Stimulated activated CD4-positive, alpha-beta T cell treated with anti-CD3 and anti-CD28 coated beads, TNF-alpha, amount 100 ng/mL, for 24 hours (primary cell): ENCODE data around the gene AGK.

Experiments used
- DNase-seq, 3 experiments: peaks; one replicate each; pipeline ENCODE4 v3.0.0-alpha.2; 2020; ENCODE audit warnings: low read depth in 3 of 3

AGK gene

DNA sequence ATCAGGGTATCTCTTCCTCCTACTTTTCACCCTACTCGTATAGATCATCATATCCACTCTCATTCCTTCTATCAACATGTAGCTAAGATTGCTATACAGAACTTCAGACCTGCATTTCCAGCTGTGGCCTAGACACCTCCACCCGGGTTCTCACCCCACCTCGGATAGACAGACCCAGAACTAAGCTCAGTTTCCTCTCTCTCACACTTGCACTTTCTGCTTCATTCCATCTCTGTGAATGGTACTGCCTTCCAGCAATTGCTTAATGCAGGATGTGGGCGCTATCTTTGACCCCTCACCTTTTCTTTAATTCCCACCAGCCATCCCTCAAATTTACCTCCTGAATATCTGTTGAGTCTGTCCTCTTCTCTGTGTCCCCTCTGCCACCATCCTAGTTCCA is 35.7 kb downstream of the AGK start:
- DNase-seq: no peak

DNA sequence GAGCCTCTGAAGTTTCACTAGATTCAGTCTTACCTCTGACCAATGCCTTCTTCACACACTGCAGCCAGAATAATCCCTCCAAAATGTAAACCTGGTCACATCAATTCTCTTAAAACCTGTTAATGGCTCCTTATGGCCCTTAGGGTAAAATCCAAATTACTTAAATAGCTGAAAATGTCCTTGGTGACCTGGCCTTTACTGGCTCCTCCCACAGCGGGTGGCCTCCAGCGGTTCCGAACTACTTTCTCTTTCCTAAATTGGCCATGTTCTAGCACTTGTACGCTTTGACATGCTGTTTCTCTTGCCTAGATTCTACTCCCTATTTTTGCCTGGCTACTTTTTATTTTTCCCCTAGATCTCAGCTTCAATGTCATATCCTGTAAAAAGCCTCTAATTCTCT is 36.1 kb downstream of the AGK start:
- no peak for DNase-seq

- DNase-seq: no peak
These were observed 37.7 kb downstream of the AGK start for GRCh38 chr7:141588912-141589311.

GRCh38 chr7:141590071-141590470 is 38.9 kb downstream of the AGK start:
- DNase-seq: no peak

GRCh38 chr7:141590666-141591065 is 39.5 kb downstream of the AGK start:
- DNase-seq: no peak

DNA sequence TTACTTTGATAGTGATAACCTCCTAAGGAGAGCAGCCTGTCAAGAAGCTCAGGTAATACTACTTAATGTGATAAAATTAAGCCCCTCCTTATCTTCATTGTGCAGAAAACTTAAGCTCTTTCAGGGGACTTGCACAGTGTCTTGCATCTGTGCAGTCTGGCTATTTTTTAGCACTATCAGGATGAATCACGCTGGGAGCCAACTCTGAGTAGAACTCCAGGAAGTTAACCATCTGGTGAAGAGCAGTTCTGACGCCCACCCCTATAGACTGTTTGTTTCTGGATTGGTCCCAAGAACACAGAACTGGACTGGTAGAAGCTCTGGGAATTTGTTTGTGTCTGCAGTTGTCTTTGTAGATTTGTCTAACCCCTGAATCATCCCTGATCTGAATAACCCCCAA is 41.9 kb downstream of the AGK start:
- DNase-seq: no peak

- DNase-seq: no peak
These were observed 46.8 kb downstream of the AGK start for GRCh38 chr7:141597966-141598365.

- DNase-seq: no peak
These were observed 47.2 kb downstream of the AGK start for GRCh38 chr7:141598408-141598807.

GRCh38 chr7:141600168-141601006 is 49.2 kb downstream of the AGK start:
- no peak for DNase-seq

- DNase-seq: no peak
These were observed 58.4 kb downstream of the AGK start for GRCh38 chr7:141609576-141609975.

GRCh38 chr7:141610671-141611070 is 59.5 kb downstream of the AGK start:
- DNase-seq: no peak

GRCh38 chr7:141612861-141613260 is 61.7 kb downstream of the AGK start:
- no peak for DNase-seq

DNA sequence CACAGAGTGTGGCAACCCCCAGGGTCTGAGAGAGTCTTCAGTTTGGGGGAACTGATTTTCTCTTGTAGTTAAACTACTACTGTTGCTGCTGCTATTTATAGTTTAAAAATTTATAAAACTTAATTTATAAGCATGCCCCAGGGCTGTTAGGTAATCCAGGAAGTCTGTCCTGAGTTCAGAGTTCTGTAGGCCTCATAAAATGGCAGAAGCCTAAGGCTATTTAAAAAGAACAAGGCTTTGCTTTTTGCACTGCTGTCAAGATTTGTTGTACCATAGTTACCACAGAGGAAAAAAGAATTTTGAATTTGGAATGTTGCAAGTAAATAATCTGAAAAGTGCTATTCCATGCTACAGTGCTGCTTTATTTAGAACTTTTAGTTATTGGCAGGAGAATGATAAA is 66.1 kb downstream of the AGK start:
- DNase-seq: no peak

GRCh38 chr7:141619745-141620144 is 68.5 kb downstream of the AGK start:
- no peak for DNase-seq

DNA sequence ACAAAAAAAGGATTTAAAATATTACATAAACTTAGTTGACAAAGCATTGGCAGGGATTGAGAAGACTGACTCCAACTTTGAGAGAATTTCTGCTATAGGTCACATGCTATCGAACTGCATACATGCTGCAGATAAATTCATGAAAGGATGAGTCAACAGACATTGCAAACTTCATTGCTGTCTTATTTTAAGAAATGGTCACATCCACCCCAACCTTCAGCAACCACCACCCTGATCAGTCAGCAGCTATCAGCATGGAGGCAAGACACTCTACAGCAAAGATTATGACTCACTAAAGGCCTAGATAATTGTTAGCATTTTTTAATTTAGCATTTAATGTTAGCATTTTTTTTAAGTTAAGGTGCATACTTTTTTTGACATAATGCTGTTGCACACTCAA is 73.6 kb downstream of the AGK start:
- no peak for DNase-seq

DNA sequence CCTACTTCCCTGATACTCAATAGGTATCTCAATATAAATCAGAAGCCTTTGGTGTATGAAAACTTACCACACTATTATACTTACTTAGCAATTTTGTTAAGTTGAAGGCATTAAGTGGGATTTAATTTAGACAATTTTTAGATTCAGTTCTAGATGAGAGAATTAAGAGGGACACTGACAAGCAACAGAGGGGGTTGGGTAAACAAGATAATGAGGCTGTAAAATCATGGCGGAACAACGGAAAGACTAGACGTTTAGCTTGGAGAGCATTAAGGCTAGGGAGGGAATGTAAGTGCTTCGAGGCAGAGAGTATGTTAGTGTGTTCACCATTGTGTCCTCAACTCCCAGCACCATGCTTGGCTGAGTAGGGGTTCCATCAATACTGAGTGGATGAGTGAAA is 79.4 kb downstream of the AGK start:
- no peak for DNase-seq

DNA sequence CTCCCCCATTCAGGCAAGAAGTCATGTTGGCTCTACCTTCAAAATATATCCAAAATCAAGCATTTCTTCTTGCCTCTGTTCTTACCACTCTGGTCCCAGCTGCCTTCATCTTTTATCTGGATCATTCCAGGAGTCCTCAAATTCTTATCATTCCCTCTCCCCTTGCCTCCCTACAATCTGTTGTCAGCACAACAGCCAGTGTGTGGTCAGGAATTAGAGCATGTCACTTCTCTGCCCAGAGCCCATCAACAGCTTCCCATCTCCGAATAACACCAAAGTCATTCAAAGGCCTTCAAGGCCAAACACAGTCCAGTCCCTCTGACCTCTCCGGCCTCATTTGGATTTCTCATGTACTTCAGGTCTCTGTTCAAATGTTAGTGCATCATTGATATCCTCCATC is 80.3 kb downstream of the AGK start:
- no peak for DNase-seq

DNA sequence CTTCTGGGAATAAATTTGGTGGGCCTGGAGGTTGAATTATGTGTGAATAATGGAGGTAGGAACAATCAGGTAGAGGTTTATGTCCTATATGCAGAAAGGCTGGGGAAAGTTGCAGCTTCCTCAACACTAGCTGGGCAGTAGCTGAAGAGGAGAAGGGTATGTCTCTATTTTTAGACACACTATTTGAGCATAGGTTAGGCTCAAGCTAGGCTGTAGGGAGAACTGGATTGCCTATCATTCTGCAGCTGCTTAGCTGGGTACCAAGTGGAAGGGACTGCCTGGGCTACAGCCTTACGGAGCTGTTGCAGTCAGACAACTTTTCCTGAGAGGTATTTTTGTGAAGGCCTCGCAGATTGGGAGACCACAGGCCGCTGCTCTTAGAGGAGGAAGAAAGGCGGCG is 82.9 kb downstream of the AGK start:
- no peak for DNase-seq

DNA sequence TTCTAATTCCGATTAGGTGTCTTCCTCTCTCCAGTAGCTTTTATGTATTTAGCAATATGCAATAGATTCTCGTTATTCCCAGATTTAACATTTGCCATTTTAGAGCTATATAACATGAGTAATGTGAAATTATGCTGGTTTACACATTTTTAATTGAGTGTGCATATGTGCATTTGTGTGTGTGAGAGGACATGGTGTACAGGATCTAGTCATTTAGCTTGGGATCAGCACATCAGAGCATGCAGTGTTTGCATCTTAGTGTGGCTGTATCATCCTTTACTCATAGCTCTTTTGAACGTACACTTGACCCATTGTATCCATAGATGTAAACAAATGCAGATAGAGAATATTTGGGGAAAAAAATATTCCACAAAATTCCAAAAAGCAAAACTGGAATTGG is 84.8 kb downstream of the AGK start:
- no peak for DNase-seq

DNA sequence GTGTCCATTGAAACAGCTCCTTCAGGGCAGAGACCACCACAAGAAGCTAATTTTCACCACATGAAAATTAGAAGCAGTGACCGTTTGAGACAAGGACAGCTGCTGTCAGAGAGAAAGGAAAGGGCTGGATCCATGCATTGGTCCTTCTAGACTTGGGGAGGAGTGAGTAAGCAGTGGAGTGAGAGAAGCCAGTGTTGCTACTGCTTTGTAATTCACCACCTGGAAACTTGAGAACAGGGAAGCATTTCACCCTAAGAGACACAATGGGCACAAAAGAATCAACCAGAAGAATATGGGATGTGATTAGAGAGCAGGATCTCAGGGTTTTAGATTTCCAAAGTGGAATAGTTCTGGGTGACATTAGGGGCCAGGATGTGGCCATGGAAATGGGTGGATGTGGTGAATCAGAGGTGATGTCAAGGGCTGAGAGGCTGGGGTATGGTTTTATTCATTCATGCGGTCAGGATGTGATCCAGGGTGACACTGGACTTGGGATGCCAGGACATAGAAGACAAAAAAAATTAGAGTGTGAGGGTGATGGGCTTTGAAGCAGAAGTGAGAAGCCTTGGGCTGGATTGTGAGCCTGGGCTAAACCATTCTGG is 89.1 kb downstream of the AGK start:
- DNase-seq: no peak

GRCh38 chr7:141641876-141642275 is 90.7 kb downstream of the AGK start:
- no peak for DNase-seq

GRCh38 chr7:141645188-141645587 is 94.0 kb downstream of the AGK start:
- DNase-seq: no peak

DNA sequence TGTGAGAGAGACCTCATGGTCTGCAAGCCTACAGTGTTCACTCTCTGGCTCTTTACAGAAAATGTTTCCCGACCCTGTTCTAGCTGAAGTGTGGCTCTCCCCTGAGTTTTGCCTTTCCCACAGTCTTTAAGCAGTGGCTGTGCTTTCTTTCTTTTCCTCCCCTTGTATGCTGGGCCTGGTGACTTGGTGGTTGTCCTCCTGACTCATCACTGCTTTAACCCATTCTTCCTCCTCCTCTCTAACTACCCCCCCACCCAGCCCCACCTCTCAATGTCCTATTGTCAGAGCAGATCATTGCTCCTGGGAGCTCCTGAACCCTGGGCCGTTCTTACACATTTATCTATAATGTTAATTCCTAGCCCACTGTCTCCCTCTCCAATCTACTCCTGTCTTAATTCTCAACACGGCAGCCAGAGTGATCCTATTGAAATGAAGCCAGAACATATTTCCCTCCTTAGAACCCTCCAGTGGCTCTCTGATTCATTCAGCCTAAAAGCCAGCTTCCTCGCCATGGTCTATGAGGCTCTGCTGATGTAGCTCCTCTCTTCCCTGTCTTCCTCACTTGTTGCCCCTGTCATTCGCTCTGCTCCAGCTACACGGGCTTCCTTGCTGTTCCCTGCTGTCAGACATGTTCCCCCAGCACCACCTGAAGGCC is 95.7 kb downstream of the AGK start:
- no peak for DNase-seq
